T-helper 1 cell treated with Interleukin-12 subunit alpha and Interleukin-12 subunit beta and Interleukin-4 antibody, amounts not matched to agents 30 ng/mL and 1 ng/mL, for 36 hours (primary cell): Measurements from ENCODE around the gene ARL11. TPM values are rescaled to one million over a fixed set of nuclear protein-coding genes. Genes with fewer than 3 reads are reported as not detected.
"Not testable (repeated sequence)": the region's sequence is repeated elsewhere in the genome, so short reads cannot be mapped to it uniquely, and the experiment has no call there.

Source experiments
- intact Hi-C: fragments of 100-400 bp; cut with micrococcal nuclease; formaldehyde crosslinking; loops from one replicate; pipeline ENCODE4 v1.15.1; 2024
- total RNA-seq: library from RNA; stranded (reverse); gene quantifications from 2 replicates; pipeline ENCODE4 v1.2.3, GENCODE V29; 2022

ARL11 gene
- total RNA-seq, 1 donor from 2014 or later, result 2.3 TPM

DNA sequence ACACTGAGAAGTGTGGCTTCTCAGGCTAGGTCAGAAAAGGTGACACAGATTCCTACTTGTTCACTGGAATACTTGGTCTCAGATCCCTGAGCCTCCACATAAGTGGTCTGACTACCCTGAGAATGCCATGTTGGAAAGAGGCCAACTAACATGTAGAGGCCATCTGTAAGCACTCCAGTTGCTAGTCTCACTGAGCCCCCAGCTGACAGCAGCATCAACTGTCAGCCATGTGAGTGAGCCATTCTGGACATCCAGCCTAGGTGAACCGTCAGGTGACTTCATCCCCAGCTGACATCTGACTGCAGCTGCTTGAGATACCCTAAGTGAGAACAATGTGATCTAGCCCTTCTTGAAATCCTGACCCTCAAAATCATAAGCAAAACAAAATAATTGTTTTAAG lies 18.1 kb upstream of the ARL11 start:
- intact Hi-C loops, result no loop called here

DNA sequence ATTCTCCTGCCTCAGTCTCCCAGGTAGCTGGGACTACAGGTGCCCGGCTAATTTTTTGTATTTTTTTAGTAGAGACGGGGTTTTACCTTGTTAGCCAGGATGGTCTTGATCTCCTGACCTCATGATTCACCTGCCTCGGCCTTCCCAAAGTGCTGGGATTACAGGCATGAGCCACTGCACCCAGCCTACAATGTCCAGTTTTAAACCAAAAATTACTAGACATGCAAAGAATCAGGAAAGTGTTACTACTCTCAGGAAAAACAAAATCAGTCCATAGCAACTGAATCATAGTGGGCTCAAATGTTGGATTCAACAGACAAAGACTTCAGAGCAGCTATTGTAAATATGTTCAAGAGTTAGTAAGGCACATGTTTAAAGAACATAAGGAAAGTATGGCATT lies 16.3 kb upstream of the ARL11 start:
- intact Hi-C loops, result not testable (repeated sequence)

DNA sequence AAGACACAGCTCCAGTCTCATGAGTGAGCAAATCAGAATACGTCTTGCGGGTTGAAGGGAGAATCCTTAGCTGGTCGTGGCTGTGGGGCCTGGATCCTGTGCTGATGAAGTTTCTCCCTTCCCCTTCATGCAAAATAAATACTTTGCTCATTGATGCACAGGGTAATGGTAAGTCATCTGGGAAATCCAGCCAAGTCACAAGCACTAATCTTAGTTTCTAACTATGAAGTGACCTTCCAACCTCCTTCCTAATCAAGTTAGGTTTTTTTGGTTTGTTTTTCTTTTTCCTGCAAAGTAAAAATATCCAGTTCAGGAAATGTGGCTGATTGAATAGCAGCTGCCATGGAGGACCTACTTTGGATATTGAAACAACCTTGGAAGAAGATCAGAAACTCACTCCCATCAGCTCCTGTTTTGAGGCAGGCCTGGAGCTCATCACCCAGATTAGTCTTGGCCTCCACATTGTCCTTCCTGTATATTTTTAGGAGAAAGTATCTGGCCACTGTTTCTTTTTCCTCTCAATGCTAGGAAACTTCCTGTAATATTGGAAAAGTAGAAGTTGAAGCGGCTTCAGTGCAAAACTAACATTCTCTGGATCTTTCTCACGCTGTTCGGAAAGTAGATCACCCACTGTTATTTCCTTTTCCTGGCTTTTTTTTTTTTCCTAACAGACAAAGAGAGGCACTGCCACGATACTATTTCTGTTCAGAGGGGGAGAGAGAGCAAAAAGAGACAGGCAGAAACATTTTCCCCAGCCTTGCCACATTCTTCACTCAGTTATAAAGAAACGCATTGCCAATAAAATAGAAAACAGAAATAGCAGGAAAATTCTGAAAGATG lies 12.3 kb upstream of the ARL11 start:
- intact Hi-C loops, result no loop called here

GRCh38 chr13:49616676-49617065 lies 11.6 kb upstream of the ARL11 start:
- intact Hi-C loops, result no loop called here

DNA sequence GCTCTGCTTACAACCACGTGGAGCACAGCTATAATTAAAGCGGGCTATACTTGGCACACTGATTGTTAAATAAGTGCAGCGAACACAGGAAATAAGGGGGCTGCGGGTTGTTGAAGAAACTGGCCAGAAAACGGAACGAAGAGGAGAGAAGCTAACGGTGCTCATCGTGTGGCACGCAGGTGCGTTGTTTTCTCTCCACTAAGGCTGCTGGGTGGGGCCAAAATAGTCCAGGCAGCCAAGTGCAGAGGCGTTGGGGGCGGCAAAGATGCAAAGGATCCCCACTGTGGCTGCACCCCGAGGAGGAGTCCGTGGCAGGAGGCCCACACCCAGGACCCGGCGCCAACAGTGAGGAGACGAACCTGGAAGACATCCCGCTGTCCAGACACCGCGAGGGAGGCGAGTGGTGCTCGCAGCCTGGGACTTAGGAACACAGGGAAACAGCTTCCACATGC lies 8.1 kb upstream of the ARL11 start:
- intact Hi-C loops, result no loop called here

- intact Hi-C loops, result no loop called here
Observed at GRCh38 chr13:49622174-49622946, 5.9 kb upstream of the ARL11 start.

GRCh38 chr13:49624229-49624628 lies 4.1 kb upstream of the ARL11 start:
- intact Hi-C loops, result no loop called here

GRCh38 chr13:49625392-49626079 lies 2.8 kb upstream of the ARL11 start:
- intact Hi-C loops, result no loop called here

DNA sequence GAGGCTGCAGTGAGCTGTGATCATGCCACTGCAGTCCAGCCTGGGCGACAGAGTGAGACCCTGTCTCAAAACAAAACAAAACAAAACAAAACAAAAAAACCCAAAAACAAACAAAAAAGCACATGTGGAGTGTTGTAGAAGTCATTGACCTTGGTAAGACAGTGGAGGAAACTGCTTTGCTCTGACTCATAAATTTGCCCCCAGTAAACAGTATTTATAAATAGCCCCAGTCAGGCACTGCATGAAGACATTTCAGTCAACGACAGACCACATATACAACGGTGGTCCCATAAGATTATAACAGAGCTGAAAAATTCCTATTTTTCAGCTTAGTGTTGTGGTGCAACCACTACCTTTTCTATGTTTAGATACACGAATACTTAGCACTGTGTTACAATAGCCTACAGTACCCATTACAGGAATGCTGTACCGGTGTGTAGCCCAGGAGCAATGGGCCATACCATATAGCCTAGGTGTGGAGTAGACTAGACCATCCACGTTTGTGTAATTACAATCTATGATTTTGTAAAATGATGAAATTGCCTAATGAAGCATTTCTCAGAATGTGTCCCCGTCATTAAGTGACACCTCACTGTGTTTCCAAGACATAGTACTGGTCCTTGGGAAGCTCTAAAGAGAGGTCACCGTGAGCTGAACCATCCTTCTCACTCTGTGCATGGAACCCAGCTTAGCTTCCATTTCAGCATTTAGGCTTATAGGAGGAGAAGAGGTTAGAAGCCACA lies 1.1 kb downstream of the ARL11 start:
- intact Hi-C loops, result loop anchor here (2.0 kb wide), 1 partner anchor 61 kb away; the partner anchor contains the start of gene EBPL

- intact Hi-C loops, result loop anchor here (2.0 kb wide), 1 partner anchor 61 kb away; the partner anchor contains the start of gene EBPL
Observed at GRCh38 chr13:49629947-49630346, 1.6 kb downstream of the ARL11 start.

DNA sequence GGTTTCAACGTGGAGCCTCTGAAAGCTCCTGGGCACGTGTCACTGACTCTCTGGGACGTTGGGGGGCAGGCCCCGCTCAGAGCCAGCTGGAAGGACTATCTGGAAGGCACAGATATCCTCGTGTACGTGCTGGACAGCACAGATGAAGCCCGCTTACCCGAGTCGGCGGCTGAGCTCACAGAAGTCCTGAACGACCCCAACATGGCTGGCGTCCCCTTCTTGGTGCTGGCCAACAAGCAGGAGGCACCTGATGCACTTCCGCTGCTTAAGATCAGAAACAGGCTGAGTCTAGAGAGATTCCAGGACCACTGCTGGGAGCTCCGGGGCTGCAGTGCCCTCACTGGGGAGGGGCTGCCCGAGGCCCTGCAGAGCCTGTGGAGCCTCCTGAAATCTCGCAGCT lies 2.3 kb downstream of the ARL11 start:
- intact Hi-C loops, result no loop called here

DNA sequence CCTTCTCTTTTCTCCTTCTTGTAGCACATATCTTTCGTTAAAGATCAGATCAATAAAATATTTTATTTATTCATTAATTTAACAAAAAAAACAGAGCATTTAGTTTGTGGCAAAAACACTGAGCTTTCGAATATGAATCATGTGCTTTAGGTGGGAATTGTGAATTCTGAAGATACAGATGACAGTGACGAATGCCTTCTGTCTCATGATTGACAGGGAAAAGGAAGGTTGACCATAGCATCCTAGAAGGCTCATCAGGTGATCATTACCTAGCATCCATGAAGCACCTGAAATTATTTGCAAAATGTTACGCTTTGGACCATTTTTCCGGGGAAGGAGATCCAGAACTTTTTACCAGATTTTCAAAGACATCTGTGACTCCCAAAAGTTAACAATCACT lies 3.8 kb downstream of the ARL11 start:
- intact Hi-C loops, result no loop called here

GRCh38 chr13:49633710-49634109 lies 5.4 kb downstream of the ARL11 start:
- intact Hi-C loops, result no loop called here

GRCh38 chr13:49635599-49636433 lies 7.5 kb downstream of the ARL11 start:
- intact Hi-C loops, result no loop called here

- intact Hi-C loops, result no loop called here
Observed at GRCh38 chr13:49636705-49637104, 8.4 kb downstream of the ARL11 start.

GRCh38 chr13:49638030-49638743 lies 9.9 kb downstream of the ARL11 start:
- intact Hi-C loops, result no loop called here

- intact Hi-C loops, result no loop called here
Observed at GRCh38 chr13:49638744-49639072, 10.4 kb downstream of the ARL11 start.

DNA sequence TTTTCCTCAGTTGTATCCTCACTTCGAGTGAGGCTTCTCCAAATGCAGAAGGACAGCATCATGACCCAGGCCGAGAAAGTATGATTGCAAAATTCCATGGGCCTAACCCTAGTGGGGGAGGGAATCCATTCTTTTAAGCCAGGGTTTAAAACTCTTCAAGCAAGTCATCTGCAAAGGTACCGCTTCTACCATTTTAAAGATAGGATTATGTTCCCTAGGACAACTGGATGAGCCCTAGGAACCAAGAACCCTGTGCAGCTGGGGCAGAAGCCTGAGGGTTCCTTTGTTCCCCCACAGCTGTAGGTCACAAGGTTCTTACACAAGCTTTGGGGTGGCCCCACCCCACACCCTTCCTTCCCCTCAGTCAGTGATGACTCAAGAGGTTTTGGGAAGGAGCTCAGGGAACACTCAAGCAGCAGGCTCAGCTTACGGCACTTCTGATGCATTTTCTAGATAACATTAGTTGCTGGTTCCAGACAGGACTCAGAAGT lies 13.5 kb downstream of the ARL11 start:
- intact Hi-C loops, result loop anchor here (5.0 kb wide), 1 partner anchor 1975 kb away; no protein-coding TSS in a partner anchor

DNA sequence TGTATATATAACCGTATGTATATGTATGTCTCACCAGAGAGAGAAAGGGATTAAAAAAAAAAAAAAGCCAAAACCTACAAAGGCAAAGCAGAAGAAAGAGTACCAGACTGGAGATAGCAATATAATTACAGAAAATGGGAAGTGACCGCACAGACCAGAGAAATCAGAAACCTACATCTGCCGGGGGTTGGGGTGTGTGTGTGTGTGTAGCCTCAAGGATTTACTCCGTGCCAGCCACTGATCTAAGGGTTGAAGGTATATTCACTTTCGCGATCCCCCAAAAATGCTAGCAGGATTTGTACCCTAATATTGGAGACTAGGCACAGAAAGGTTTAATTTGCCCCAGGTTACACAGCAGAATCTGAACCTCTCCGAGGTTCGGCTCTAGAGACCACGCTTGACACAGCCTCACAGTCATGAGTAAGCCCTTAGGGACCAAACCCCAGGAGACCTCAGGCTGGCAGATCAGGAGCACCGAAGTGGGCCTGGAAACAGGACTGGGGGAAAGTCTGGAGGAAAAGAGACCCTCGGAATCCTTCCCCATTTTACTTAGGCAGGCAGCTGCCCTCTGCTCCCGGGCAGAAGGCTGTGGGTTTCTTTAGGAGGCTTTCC lies 14.8 kb downstream of the ARL11 start:
- intact Hi-C loops, result loop anchor here (5.0 kb wide), 1 partner anchor 1974 kb away; no protein-coding TSS in a partner anchor
